HepG2 (cell line): Measurements from ENCODE around the gene ZSCAN23. TPM values are rescaled to one million over a fixed set of nuclear protein-coding genes. Genes with fewer than 3 reads are reported as not detected.

Experiments used
- ATAC-seq: fragments of 200-7000 bp; cut with Tn5 transposase; 3 replicates; pipeline ENCODE4 v1.9.1; 2020; ENCODE audit warnings: mild to moderate bottlenecking, moderate library complexity
- BruUV-seq: library from RNA; stranded (reverse); fragments of 400-500 nt; replicated peaks from 2 replicates; lab custom pipeline; 2021; lab: Mats Ljungman, UMichigan
- CTCF ChIA-PET: fragments of 300-600 bp; formaldehyde crosslinking; extraction: SDS; loops from one replicate; lab custom pipeline; 2021; ENCODE audit warnings: low total read pairs, inconsistent platforms, low intra/inter-chr PET ratio; lab: Yijun Ruan, JAX
- POLR2A ChIA-PET: fragments of 350-600 bp; sonication (Branson Sonifier 250); formaldehyde crosslinking; loops from one replicate; lab custom pipeline; 2020; ENCODE audit warnings: antibody characterized with exemption, inconsistent platforms; lab: Yijun Ruan, JAX
- DNase-seq: peaks from one replicate; pipeline ENCODE4 v3.0.0-alpha.2; 2015; ENCODE audit warnings: low spot score
- FAIRE-seq: peaks from 3 replicates; lab custom pipeline; 2011; peaks lifted over from hg19 to GRCh38; lab: Jason Lieb, UNC
- H2AFZ ChIP-seq: one replicate; pipeline ENCODE4 v1.6.1; 2011; ENCODE audit warnings: low read length, inconsistent platforms
- H3K27ac ChIP-seq: fragments of 300-600 bp; 3 replicates; pipeline ENCODE4 v1.8.0; 2011; ENCODE audit warnings: mixed run types, mild to moderate bottlenecking, mixed read lengths, low read length, inconsistent platforms; ENCODE audit not compliant: insufficient read depth; ENCODE audit errors: extremely low read length
- H3K27me3 ChIP-seq, 2 experiments: fragments of 200-600 bp in 1 of 2; 2 replicates in 1 of 2; 3 replicates in 1 of 2; pipeline versions ENCODE4 v1.6.0 to v1.8.0; 2011; ENCODE audit warnings: low read length in 2 of 2, mild to moderate bottlenecking in 2 of 2, moderate library complexity in 2 of 2, inconsistent platforms in 1 of 2; ENCODE audit not compliant: insufficient read depth in 2 of 2, control insufficient read depth in 1 of 2
- H3K36me3 ChIP-seq, 2 experiments: fragments of 200-600 bp in 1 of 2; replicated peaks in 1 of 2; 2 replicates in 1 of 2; 3 replicates in 1 of 2; pipeline versions ENCODE4 v1.5.1 to v1.8.0; 2011; ENCODE audit warnings: low read length in 2 of 2, inconsistent platforms in 1 of 2; ENCODE audit not compliant: insufficient read depth in 2 of 2, control insufficient read depth in 1 of 2
- H3K4me1 ChIP-seq: 2 replicates; pipeline ENCODE4 v1.5.1; 2012; ENCODE audit warnings: low read length, inconsistent platforms; ENCODE audit not compliant: insufficient read depth
- H3K4me2 ChIP-seq: 2 replicates; pipeline ENCODE4 v1.6.0; 2011; ENCODE audit warnings: low read depth, low read length, inconsistent platforms
- H3K4me3 ChIP-seq, 3 experiments: fragments of 200-600 bp in 1 of 3; sonication (generic), shearing (Covaris generic) in 1 of 3; replicated peaks in 1 of 3; 2 replicates each; pipeline ENCODE4 v1.5.1; 2011 to 2016; ENCODE audit warnings: low read length in 3 of 3, inconsistent platforms in 2 of 3, low read depth in 2 of 3, mild to moderate bottlenecking in 2 of 3, control low read depth in 1 of 3, mixed read lengths in 1 of 3; ENCODE audit not compliant: insufficient read depth in 1 of 3
- H3K79me2 ChIP-seq: one replicate; pipeline ENCODE4 v1.6.1; 2011; ENCODE audit warnings: low read length, inconsistent platforms; ENCODE audit not compliant: insufficient read depth
- H3K9ac ChIP-seq: 2 replicates; pipeline ENCODE4 v1.6.0; 2011; ENCODE audit warnings: mild to moderate bottlenecking, low read depth, low read length, inconsistent platforms; ENCODE audit not compliant: insufficient read depth
- H3K9me3 ChIP-seq: 2 replicates; pipeline ENCODE4 v1.5.1; 2012; ENCODE audit warnings: mild to moderate bottlenecking, low read length
- H4K20me1 ChIP-seq: 2 replicates; pipeline ENCODE4 v1.6.0; 2011; ENCODE audit warnings: inconsistent platforms, mild to moderate bottlenecking, low read length, moderate library complexity; ENCODE audit not compliant: insufficient read depth
- CENPBD1 ChIP-seq: sonication (generic); formaldehyde crosslinking; IDR thresholded peaks from 2 replicates; pipeline ENCODE4 v1.8.0; 2022; ENCODE audit warnings: missing genetic modification reagents, low read depth, mild to moderate bottlenecking, borderline replicate concordance
- FIP1L1 ChIP-seq: fragments of 200-400 bp; formaldehyde crosslinking; IDR thresholded peaks from 2 replicates; pipeline ENCODE4 v1.6.1; 2018; ENCODE audit warnings: low read depth, mild to moderate bottlenecking, low read length, moderate library complexity, borderline replicate concordance; ENCODE audit not compliant: insufficient read depth
- GTF3A ChIP-seq: sonication (generic); formaldehyde crosslinking; conservative IDR thresholded peaks from 2 replicates; pipeline ENCODE4 v1.4.0; 2020; ENCODE audit warnings: mild to moderate bottlenecking, missing genetic modification reagents
- ISX ChIP-seq: sonication (generic); formaldehyde crosslinking; conservative IDR thresholded peaks from 2 replicates; pipeline ENCODE4 v1.5.0; 2020; ENCODE audit warnings: missing genetic modification reagents
- NFE2L2 ChIP-seq: fragments of 150-350 bp; IDR thresholded peaks from 2 replicates; pipeline ENCODE4 v1.6.1; 2014; ENCODE audit warnings: low read length
- SOX13 ChIP-seq, 3 experiments: fragments of 450-650 bp in 1 of 3; sonication (generic) in 1 of 3; formaldehyde crosslinking in 1 of 3; IDR thresholded peaks in 2 of 3; conservative IDR thresholded peaks in 1 of 3; 2 replicates each; pipeline versions ENCODE4 v1.5.0 to v1.6.1; 2016 to 2020; ENCODE audit warnings: antibody characterized with exemption in 1 of 3, mild to moderate bottlenecking in 1 of 3, missing compliant biosample characterization in 1 of 3, missing genetic modification reagents in 1 of 3, moderate library complexity in 1 of 3
- TFDP2 ChIP-seq: sonication (generic); formaldehyde crosslinking; IDR thresholded peaks from 2 replicates; pipeline ENCODE4 v1.4.0; 2020; ENCODE audit warnings: missing genetic modification reagents
- ZBTB1 ChIP-seq: sonication (generic); formaldehyde crosslinking; IDR thresholded peaks from 2 replicates; pipeline ENCODE4 v1.4.0; 2020; ENCODE audit warnings: missing genetic modification reagents, borderline replicate concordance
- ZBTB34 ChIP-seq: sonication (generic); formaldehyde crosslinking; IDR thresholded peaks from 2 replicates; pipeline ENCODE4 v1.8.0; 2022; ENCODE audit warnings: mild to moderate bottlenecking, missing genetic modification reagents
- ZMAT5 ChIP-seq: sonication (generic); formaldehyde crosslinking; IDR thresholded peaks from 2 replicates; pipeline ENCODE4 v1.5.0; 2020; ENCODE audit warnings: mild to moderate bottlenecking, low read depth, missing genetic modification reagents, borderline replicate concordance
- ZNF224 ChIP-seq: sonication (generic); formaldehyde crosslinking; IDR thresholded peaks from 2 replicates; pipeline ENCODE4 v1.5.0; 2020; ENCODE audit warnings: mild to moderate bottlenecking, missing genetic modification reagents
- ZNF484 ChIP-seq: sonication (generic); formaldehyde crosslinking; IDR thresholded peaks from 2 replicates; pipeline ENCODE4 v1.5.1; 2020; ENCODE audit warnings: mild to moderate bottlenecking, low read depth, missing genetic modification reagents, borderline replicate concordance
- ZNF83 ChIP-seq: sonication (generic); formaldehyde crosslinking; IDR thresholded peaks from 2 replicates; pipeline ENCODE4 v1.4.0; 2020; ENCODE audit warnings: missing genetic modification reagents, mild to moderate bottlenecking, borderline replicate concordance
- ZSCAN29 ChIP-seq: sonication (generic); formaldehyde crosslinking; conservative IDR thresholded peaks from 2 replicates; pipeline ENCODE4 v1.4.0; 2020; ENCODE audit warnings: mild to moderate bottlenecking, missing genetic modification reagents
- WGBS: methylation state at CpG from one replicate; pipeline ENCODE4 v1.1.6; 2017; ENCODE audit warnings: low lambda C conversion rate; 5-methylcytosine and 5-hydroxymethylcytosine counted together
- in situ Hi-C: cut with HindIII; loops from 2 replicates; pipeline ENCODE4 v1.10.0; 2017; ENCODE audit warnings: low pct_unique_long_range_greater_than_20kb; ENCODE audit not compliant: extremely low pct_ligation_motif_present
- intact Hi-C: fragments of 100-400 bp; cut with micrococcal nuclease; formaldehyde crosslinking; loops from one replicate; pipeline ENCODE4 v1.10.0; 2022; ENCODE audit not compliant: unreplicated experiment
- polyA plus RNA-seq, 8 experiments: library from polyadenylated mRNA; depleted of rRNA in 3 of 8; stranded (reverse) in 7 of 8; unstranded in 1 of 8; fragments of >200 nt; fragmentation: Illumina TruSeq in 4 of 8; extraction: Trizol in 4 of 8; gene quantifications; 2 replicates each; pipeline versions ENCODE4 v1.2.1 to v1.2.3, GENCODE V29; 2011 to 2016; ENCODE audit warnings: low read depth in 4 of 8, missing spikeins in 1 of 8, mixed read lengths in 1 of 8; ENCODE audit not compliant: insufficient read depth in 1 of 8
- total RNA-seq, 5 experiments: library from RNA; depleted of rRNA; stranded (reverse); fragments of >200 nt; fragmentation: Illumina TruSeq; extraction: Trizol; gene quantifications; 2 replicates each; pipeline ENCODE4 v1.2.3, GENCODE V29; 2016; ENCODE audit warnings: low read depth in 1 of 5

ZSCAN23 gene
- total and polyA plus RNA-seq, 2 of the 13 experiments (the other 11 are each of a cell fraction or from before 2014, with no cell fraction given): 0.29 to 1.2 TPM

- TF ChIP-seq ZNF484 (CRISPR knock-in tag) (no peak), CENPBD1 (CRISPR knock-in tag) (no peak), GTF3A (CRISPR knock-in tag) (no peak), TFDP2 (CRISPR knock-in tag) (no peak), NFE2L2 (0 out of 2 replicates have a peak, but pooled peaks have one; percentile 43)
- H3K9me3 ChIP-seq: no peaks in the 10 kb centered on the region
- H4K20me1 ChIP-seq: no peaks in the 10 kb centered on the region
- H3K79me2 ChIP-seq: no peaks in the 10 kb centered on the region
- no peak overlapping the region for H2AFZ ChIP-seq
- ChIA-PET CTCF (no interaction called here), POLR2A (no interaction called here)
- no peak overlapping the region for H3K9ac ChIP-seq
- no peak overlapping the region for H3K4me3 ChIP-seq
- WGBS: 22% methylated on average over 9 of the region's 9 CpGs
- intact Hi-C loops: no loop called here
- ATAC-seq: no peak
- H3K27ac ChIP-seq: no peak overlapping the region
- H3K4me1 ChIP-seq: peaks cover 13% of the 10 kb centered on the region
- H3K4me2 ChIP-seq: no peak overlapping the region
- peaks cover 0 to 44% of the 10 kb centered on the region in 2 experiments; a peak in 4 of 5 replicates for H3K27me3 ChIP-seq
- no peaks in the 10 kb centered on the region for H3K36me3 ChIP-seq
- no TSS peak for BruUV-seq
- in situ Hi-C loops: no loop called here
- FAIRE-seq: no peak
- DNase-seq: no peak
These were observed 37.1 kb upstream of the ZSCAN23 start for GRCh38 chr6:28480253-28480932.

GRCh38 chr6:28478518-28478917 is 35.2 kb upstream of the ZSCAN23 start:
- no peak for ATAC-seq
- Histone ChIP-seq H3K27ac (no peak overlapping the region), H3K36me3 (no peaks in the 10 kb centered on the region), H3K9ac (no peak overlapping the region), H3K27me3 (peaks cover 0 to 44% of the 10 kb centered on the region in 2 experiments; a peak in 4 of 5 replicates), H3K4me3 (no peak overlapping the region), H3K79me2 (no peaks in the 10 kb centered on the region), H3K4me2 (peak overlapping the region; percentile 56), H3K4me1 (peaks cover 17% of the 10 kb centered on the region), H2AFZ (no peak overlapping the region), H4K20me1 (no peaks in the 10 kb centered on the region), H3K9me3 (no peaks in the 10 kb centered on the region)
- FAIRE-seq: no peak
- ChIA-PET CTCF (no interaction called here), POLR2A (no interaction called here)
- DNase-seq: no peak
- WGBS: 42% methylated on average over 12 of the region's 12 CpGs
- in situ Hi-C loops: no loop called here
- intact Hi-C loops: no loop called here
- BruUV-seq: no TSS peak
- TF ChIP-seq ZNF224 (CRISPR knock-in tag) (no peak), ZBTB1 (no peak), ZNF83 (CRISPR knock-in tag) (no peak), ZBTB34 (no peak), ZMAT5 (CRISPR knock-in tag) (no peak), ZSCAN29 (CRISPR knock-in tag) (no peak), SOX13 (IDR thresholded peaks at IDR 0.05) (no peak), SOX13 (CRISPR knock-in tag; conservative IDR thresholded peaks at IDR 0.05 in 1 of 2, IDR thresholded peaks at IDR 0.05 in 1 of 2) (no peak), ISX (CRISPR knock-in tag) (no peak), FIP1L1 (no peak)
